Parathyroid adenoma (tissue), 2 donors: ENCODE measurements around the gene PPIP5K1.
"Not testable (repeated sequence)": the region's sequence is repeated elsewhere in the genome, so short reads cannot be mapped to it uniquely, and the experiment has no call there.

Experiments
- H2AFZ ChIP-seq: fragments of 300-600 bp; sonication (generic); one replicate; pipeline ENCODE4 v1.7.0; 2017; ENCODE audit warnings: antibody characterized with exemption, mild to moderate bottlenecking
- H3K27ac ChIP-seq: fragments of 300-600 bp; sonication (generic); one replicate; pipeline ENCODE4 v1.7.0; 2017
- H3K27me3 ChIP-seq: fragments of 300-600 bp; sonication (generic); one replicate; pipeline ENCODE4 v1.7.0; 2017; ENCODE audit warnings: low read length; ENCODE audit not compliant: control insufficient read depth, insufficient read depth
- H3K36me3 ChIP-seq: fragments of 300-600 bp; sonication (generic); one replicate; pipeline ENCODE4 v1.7.0; 2017; ENCODE audit warnings: low read length; ENCODE audit not compliant: control insufficient read depth, insufficient read depth
- H3K4me1 ChIP-seq: fragments of 300-600 bp; sonication (generic); one replicate; pipeline ENCODE4 v1.7.0; 2017; ENCODE audit warnings: control low read depth
- H3K4me2 ChIP-seq: fragments of 300-600 bp; sonication (generic); one replicate; pipeline ENCODE4 v1.7.0; 2017; ENCODE audit warnings: low read length
- H3K4me3 ChIP-seq: fragments of 300-600 bp; sonication (generic); one replicate; pipeline ENCODE4 v1.7.0; 2017; ENCODE audit warnings: low read depth, low read length
- H3K79me2 ChIP-seq: fragments of 300-600 bp; sonication (generic); one replicate; pipeline ENCODE4 v1.7.0; 2017; ENCODE audit warnings: control low read depth
- H3K9ac ChIP-seq: fragments of 300-600 bp; sonication (generic); one replicate; pipeline ENCODE4 v1.7.0; 2017; ENCODE audit warnings: mild to moderate bottlenecking
- H3K9me3 ChIP-seq: fragments of 300-600 bp; sonication (generic); one replicate; pipeline ENCODE4 v1.7.0; 2017; ENCODE audit warnings: low read length; ENCODE audit not compliant: control insufficient read depth
- CTCF ChIP-seq: fragments of 300-600 bp; sonication (generic); IDR thresholded peaks from one replicate; pipeline ENCODE4 v1.7.0; 2017; ENCODE audit warnings: antibody characterized with exemption, mild to moderate bottlenecking
- donor health status: primary hyperparathyroidism.

PPIP5K1 gene

GRCh38 chr15:43589778-43590466 lies at the start of gene PPIP5K1:
PPIP5K1 (minus strand) TSS chr15:43590208; CDS start chr15:43584504, 5,704 bp downstream.
- H3K27ac ChIP-seq, H3K4me1 ChIP-seq, H3K4me3 ChIP-seq, H3K4me2 ChIP-seq, H3K79me2 ChIP-seq, H3K9me3 ChIP-seq, H3K36me3 ChIP-seq, H3K27me3 ChIP-seq, H2AFZ ChIP-seq, H3K9ac ChIP-seq: not testable (repeated sequence)

- not testable (repeated sequence) for H3K79me2 ChIP-seq, H3K27ac ChIP-seq, H3K36me3 ChIP-seq, H3K4me1 ChIP-seq, H3K4me3 ChIP-seq, H3K4me2 ChIP-seq, H3K9me3 ChIP-seq, H3K27me3 ChIP-seq, H2AFZ ChIP-seq, H3K9ac ChIP-seq
These were observed 48.6 kb upstream of the PPIP5K1 start for GRCh38 chr15:43638464-43639204.

- not testable (repeated sequence) for H3K9me3 ChIP-seq, H3K4me3 ChIP-seq, H3K27ac ChIP-seq, H3K27me3 ChIP-seq, H3K36me3 ChIP-seq, H3K79me2 ChIP-seq, H3K9ac ChIP-seq, H2AFZ ChIP-seq, H3K4me2 ChIP-seq, H3K4me1 ChIP-seq
These were observed 36.9 kb upstream of the PPIP5K1 start for GRCh38 chr15:43626937-43627336.

GRCh38 chr15:43625106-43625505 lies 35.1 kb upstream of the PPIP5K1 start:
- Histone ChIP-seq H2AFZ (no peak overlapping the region), H3K9me3 (no peaks in the 10 kb centered on the region), H3K36me3 (no peaks in the 10 kb centered on the region), H3K79me2 (no peaks in the 10 kb centered on the region), H3K27me3 (no peaks in the 10 kb centered on the region), H3K4me2 (no peak overlapping the region), H3K4me1 (no peaks in the 10 kb centered on the region), H3K4me3 (no peak overlapping the region), H3K27ac (no peak overlapping the region), H3K9ac (no peak overlapping the region)
- no peak for TF ChIP-seq CTCF

- H3K9ac ChIP-seq, H3K4me2 ChIP-seq, H3K27me3 ChIP-seq, H3K4me1 ChIP-seq, H3K27ac ChIP-seq, H3K79me2 ChIP-seq, H3K36me3 ChIP-seq, H3K4me3 ChIP-seq, H3K9me3 ChIP-seq, H2AFZ ChIP-seq: not testable (repeated sequence)
These were observed 32.2 kb upstream of the PPIP5K1 start for GRCh38 chr15:43622068-43622799.

GRCh38 chr15:43618700-43619099 lies 28.7 kb upstream of the PPIP5K1 start, which contains the start of gene STRC:
STRC (minus strand) TSS chr15:43618800; CDS start chr15:43618722, 78 bp downstream.
- H3K9ac ChIP-seq, H3K4me3 ChIP-seq, H3K9me3 ChIP-seq: not testable (repeated sequence)

GRCh38 chr15:43617750-43618149 lies 27.7 kb upstream of the PPIP5K1 start:
- not testable (repeated sequence) for H3K27me3 ChIP-seq, H3K4me3 ChIP-seq, H3K36me3 ChIP-seq, H3K79me2 ChIP-seq, H3K9me3 ChIP-seq, H3K27ac ChIP-seq, H3K4me2 ChIP-seq, H2AFZ ChIP-seq, H3K9ac ChIP-seq, H3K4me1 ChIP-seq

More at GRCh38 chr15:43618700-43619099, 28.7 kb upstream of the PPIP5K1 start, which contains the start of gene STRC:
- H3K79me2 ChIP-seq, H3K27ac ChIP-seq, H2AFZ ChIP-seq, H3K36me3 ChIP-seq, H3K27me3 ChIP-seq, H3K4me1 ChIP-seq, H3K4me2 ChIP-seq: not testable (repeated sequence)

GRCh38 chr15:43602233-43602632 lies 12.2 kb upstream of the PPIP5K1 start:
- not testable (repeated sequence) for H3K4me2 ChIP-seq, H3K4me3 ChIP-seq, H3K9me3 ChIP-seq, H3K27me3 ChIP-seq, H2AFZ ChIP-seq, H3K4me1 ChIP-seq, H3K9ac ChIP-seq, H3K27ac ChIP-seq, H3K79me2 ChIP-seq, H3K36me3 ChIP-seq

GRCh38 chr15:43600200-43600599 lies 10.2 kb upstream of the PPIP5K1 start:
- not testable (repeated sequence) for H3K4me3 ChIP-seq, H3K79me2 ChIP-seq, H3K36me3 ChIP-seq, H3K27ac ChIP-seq, H3K9ac ChIP-seq, H2AFZ ChIP-seq, H3K4me1 ChIP-seq, H3K9me3 ChIP-seq, H3K27me3 ChIP-seq, H3K4me2 ChIP-seq

- H3K27me3 ChIP-seq, H3K9ac ChIP-seq, H3K36me3 ChIP-seq, H3K4me1 ChIP-seq, H2AFZ ChIP-seq, H3K27ac ChIP-seq, H3K4me2 ChIP-seq, H3K9me3 ChIP-seq, H3K4me3 ChIP-seq, H3K79me2 ChIP-seq: not testable (repeated sequence)
These were observed 9.1 kb upstream of the PPIP5K1 start for GRCh38 chr15:43599131-43599530.
